GM21717 (cell line): Measurements from ENCODE around the gene EMILIN3.

ENCODE experiments used
- ATAC-seq: cut with Tn5 transposase; IDR thresholded peaks from one replicate; pipeline ENCODE4 v1.9.1; 2021; ENCODE audit warnings: mild to moderate bottlenecking, moderate library complexity; ENCODE audit not compliant: unreplicated experiment

EMILIN3 gene

GRCh38 chr20:41364967-41365765 is 1.5 kb downstream of the EMILIN3 start:
- ATAC-seq: no peak

DNA sequence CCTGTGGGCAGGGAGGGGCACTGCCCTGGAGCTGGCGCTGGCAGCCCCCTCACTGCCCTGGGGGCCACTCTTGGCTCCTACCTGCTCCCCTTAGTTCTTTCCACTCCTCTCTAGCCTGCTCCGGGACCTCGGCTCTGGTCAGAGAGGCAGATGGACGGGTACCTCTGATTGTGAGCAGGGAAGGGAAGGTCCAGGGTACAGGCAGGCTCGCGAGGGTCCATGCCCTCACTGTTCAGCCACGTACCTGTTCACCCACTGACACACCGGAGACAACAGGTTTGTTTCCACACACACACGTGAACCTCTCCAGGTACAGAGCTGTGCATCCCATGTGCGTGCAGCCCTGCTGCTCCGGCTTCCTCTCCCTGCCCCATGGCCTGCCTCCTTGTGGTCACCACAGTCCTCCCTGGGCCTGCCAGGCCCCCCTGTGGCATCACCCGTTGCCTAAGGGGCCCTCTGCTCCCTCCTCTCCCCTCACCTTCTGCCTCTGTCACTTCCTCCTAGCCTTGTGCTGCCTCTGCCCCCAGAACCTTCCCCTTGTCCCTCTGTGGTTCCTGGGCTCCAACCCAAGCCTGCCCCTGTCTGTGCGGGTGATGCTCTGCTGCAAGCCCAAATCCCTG is 2.3 kb downstream of the EMILIN3 start:
- ATAC-seq: no peak

- no peak for ATAC-seq
These were observed 3.0 kb downstream of the EMILIN3 start for GRCh38 chr20:41363601-41364000.

GRCh38 chr20:41362748-41363140 is 3.9 kb downstream of the EMILIN3 start:
- no peak for ATAC-seq

DNA sequence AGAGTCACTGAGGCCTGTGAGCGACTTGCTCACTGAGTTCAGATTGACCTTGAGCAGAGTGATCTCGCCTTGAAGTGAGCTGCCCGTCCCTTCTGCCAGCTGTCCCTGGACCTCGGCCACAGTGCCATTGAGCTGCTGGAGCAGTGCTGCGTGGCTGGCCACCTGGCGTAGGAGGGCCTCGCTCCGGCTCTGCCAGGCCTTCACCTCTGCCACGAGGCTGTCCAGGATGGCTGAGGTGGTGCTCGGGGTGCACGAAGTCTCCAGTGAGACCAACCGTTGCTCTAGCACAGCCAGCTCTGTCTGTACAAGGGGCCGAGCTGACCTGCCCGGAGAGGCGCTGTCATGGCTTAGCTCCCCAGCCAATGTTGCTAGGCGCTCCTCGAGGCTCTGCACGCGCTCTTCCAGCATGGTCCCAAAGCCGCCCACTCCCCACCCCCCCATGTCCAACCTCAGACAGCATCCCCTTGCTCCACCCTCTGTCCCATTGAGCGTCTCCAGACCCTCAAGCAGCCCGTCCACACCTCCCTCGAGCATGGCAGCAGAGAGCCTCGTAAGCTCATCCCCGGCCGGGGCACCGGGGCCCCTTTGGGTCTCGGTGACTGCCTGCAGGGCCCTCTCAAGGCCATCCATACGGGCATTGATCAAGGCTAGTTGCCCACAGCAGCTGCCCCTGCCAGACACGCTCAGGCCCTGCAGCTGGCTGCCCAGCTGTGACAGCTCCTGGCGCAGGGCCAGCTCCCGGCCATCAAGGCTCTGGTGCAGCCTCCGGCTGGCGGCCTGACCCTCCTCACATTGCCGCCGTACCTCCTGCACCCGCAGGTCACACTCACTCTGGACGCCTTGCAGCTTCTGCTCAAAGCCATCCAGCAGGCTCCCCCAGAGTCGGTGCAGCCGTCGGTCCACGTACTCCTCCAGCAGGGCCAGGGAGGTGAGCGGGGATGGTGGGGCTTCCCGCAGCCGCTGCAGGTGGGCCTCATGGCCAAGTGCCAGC is 4.6 kb downstream of the EMILIN3 start:
- no peak for ATAC-seq

GRCh38 chr20:41360831-41361756 is 5.5 kb downstream of the EMILIN3 start:
- no peak for ATAC-seq

GRCh38 chr20:41359541-41360011 is 7.0 kb downstream of the EMILIN3 start:
- ATAC-seq: no peak

DNA sequence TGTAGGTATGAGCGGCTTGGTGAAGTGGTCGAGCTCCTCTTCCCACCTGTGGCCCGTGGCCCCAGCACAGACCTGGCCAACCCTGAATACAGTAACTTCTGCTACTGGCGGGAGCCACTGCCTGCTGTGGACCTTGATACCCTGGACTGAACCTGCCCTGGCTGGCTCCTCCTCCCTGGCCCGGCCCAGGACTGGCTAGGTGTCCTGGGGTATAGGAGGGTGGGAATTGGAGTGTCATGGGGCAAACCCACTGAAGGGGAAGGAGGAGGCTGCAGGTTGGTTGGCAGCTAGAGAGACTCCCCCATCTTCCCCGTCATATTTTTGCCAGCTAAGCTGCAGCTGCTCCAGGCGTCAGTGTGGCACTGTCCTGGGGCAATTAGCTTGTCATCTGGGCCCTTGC is 7.9 kb downstream of the EMILIN3 start:
- ATAC-seq: no peak

DNA sequence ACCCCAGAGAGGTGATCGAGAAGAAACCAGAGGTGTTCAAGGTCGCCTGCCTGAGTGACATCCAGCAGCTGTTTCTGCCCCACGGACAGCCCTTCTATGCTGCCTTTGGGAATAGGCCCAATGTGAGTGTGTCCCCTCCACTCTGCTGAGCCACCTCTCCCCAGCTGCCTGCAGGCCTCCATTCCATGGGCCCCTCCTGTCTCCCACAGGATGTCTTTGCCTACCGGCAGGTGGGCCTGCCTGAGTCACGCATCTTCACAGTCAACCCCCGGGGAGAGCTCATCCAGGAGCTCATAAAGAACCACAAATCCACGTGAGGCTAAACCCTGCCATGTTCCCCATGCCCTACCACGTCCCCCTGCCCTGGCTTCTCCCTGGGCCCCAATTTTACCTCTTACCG is 8.4 kb downstream of the EMILIN3 start:
- ATAC-seq: no peak

DNA sequence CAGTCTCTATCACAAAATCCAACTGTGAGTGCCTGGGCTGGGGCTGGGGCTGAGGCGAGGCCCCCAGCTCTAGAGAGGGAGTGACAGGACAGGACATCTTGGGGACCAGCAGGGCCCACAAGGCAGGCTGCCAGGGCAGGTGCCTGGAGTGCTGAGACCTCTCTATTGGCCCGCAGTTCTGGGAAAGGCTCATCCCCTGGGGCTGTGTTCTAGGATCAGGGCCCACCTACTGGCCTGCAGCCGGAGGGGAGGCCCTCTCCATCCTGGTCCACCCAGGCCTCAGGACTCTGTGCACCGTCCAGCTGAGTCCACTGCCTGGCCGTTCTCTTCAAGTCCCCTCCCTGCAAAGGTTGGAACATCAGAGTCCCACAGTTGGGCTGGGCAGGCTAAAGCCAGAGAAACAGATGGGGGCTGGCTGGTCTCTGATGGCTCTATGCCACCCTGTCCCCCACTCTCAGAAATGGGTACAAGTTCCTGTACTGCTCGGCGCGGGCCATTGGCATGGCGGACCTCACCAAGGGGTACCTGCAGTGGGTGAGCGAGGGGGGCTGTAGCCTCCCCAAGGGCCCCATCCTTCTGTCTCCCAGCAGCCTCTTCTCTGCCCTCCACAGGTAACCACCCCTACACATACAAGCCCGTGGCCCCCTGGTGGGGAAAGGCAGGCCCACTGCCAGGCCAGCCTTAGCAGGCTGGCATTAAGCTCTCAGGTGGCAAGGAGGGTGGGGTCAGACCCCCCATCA is 9.0 kb downstream of the EMILIN3 start:
- ATAC-seq: no peak

GRCh38 chr20:41356951-41357350 is 9.7 kb downstream of the EMILIN3 start:
- no peak for ATAC-seq

DNA sequence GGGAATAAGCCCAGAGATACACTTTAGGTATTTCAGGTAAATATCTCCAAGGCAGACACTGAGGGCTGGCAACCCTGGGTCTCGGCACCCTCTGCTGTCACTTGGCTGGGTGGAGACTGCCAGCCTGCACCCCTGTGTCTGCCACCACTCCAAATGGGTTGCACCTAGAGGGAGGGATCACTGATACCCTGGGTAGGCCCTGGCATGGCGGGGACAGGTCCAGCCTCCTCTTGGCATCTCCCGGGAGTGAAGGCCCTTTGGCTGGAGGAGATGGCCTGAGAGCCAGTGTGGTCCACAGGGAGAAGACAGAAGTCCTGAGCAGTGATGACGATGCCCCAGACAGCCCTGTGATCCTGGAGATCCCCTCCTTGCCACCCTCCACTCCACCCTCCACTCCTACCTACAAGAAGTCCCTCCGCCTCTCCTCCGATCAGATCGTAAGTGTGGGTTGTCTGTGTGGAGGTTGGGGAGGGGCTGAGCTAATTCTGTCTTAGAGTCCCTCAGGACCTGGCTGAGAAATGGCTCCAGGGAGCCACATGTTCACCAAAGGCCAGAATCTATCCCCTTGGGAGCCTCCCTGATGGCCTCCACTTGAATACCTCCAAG is 10.9 kb downstream of the EMILIN3 start:
- ATAC-seq: no peak

GRCh38 chr20:41355192-41355591 is 11.4 kb downstream of the EMILIN3 start:
- no peak for ATAC-seq

GRCh38 chr20:41353530-41353929 is 13.1 kb downstream of the EMILIN3 start:
- ATAC-seq: no peak

GRCh38 chr20:41352666-41353065 is 14.0 kb downstream of the EMILIN3 start:
- ATAC-seq: no peak

DNA sequence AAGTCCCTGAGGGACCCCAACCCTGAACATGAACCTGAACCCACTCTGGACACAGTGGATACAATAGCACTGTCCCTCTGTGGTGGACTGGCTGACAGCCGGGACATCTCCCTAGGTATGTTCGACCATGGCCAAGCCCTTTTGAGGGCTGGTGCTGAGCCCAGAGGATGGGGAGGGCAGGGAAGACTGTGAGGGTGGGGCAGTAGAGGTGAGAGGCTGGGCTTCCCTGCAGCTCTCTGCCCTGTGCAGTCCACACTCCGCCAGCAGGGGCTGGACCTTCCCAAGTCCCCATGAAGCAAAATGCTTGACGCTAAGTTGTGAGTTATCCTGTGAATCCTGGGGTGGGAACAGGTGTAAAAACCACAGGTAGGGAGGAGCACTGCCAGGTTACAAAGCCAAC is 14.5 kb downstream of the EMILIN3 start:
- ATAC-seq: no peak

GRCh38 chr20:41350408-41350962 is 16.1 kb downstream of the EMILIN3 start:
- ATAC-seq: no peak

DNA sequence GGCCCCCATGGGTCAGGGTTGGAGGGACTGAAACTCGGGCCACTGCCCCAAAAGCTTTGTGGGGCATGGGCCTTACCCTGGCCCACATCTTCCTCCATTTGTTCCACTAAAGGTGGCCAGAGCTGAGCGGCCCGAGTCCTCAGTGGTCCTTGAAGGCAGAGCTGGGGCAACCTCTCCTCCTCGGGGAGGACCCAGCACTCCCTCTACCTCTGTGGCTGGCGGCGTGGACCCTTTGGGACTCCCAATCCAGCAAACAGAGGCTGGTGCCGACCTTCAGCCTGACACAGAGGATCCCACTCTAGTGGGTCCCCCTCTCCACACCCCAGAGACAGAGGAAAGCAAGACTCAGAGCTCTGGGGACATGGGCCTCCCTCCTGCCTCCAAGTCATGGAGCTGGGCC is 16.7 kb downstream of the EMILIN3 start:
- ATAC-seq: no peak

DNA sequence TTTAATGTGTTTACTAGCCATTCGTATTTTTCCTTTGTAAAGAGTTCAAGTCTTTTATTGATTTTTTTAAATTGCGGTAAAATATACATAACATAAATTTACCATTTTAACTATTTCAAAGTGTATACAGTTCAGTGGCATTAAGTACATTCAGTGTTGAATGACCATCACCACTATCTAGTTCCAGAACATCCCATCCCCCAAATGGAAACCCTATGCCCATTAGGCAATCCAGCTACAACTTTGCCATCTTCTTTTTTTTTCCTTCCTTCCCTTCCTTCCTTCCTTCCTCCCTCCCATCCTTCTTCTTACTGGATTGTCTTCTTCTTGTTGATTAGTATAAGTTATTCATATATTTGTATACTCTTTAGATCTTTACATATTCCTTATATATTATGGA is 17.4 kb downstream of the EMILIN3 start:
- no peak for ATAC-seq
